Stimulated activated CD8-positive, alpha-beta memory T cell treated with anti-CD3 and anti-CD28 coated beads, Interleukin-7, amount 100 ng/mL, for 4 hours (primary cell): ENCODE results near the gene PDE4D.
"Not testable (repeated sequence)": the region's sequence is repeated elsewhere in the genome, so short reads cannot be mapped to it uniquely, and the experiment has no call there.

ENCODE experiments used
- DNase-seq, 2 donors: peaks; one replicate each; pipeline ENCODE4 v3.0.0-alpha.2; 2020; ENCODE audit warnings: low read depth in 2 of 2

Gene PDE4D

GRCh38 chr5:59608745-59609144, 284.8 kb downstream of the PDE4D start:
- no peak for DNase-seq

GRCh38 chr5:59607138-59607765, 286.3 kb downstream of the PDE4D start:
- DNase-seq: no peak

GRCh38 chr5:59605915-59606314, 287.6 kb downstream of the PDE4D start:
- DNase-seq: no peak

- DNase-seq: no peak
Observed at GRCh38 chr5:59604111-59604510, 289.4 kb downstream of the PDE4D start.

- no peak for DNase-seq
Observed at GRCh38 chr5:59600998-59601397, 292.5 kb downstream of the PDE4D start.

GRCh38 chr5:59600153-59600552, 293.4 kb downstream of the PDE4D start:
- DNase-seq: no peak

- DNase-seq: no peak
Observed at GRCh38 chr5:59599729-59600128, 293.8 kb downstream of the PDE4D start.

GRCh38 chr5:59598547-59598874, 295.0 kb downstream of the PDE4D start:
- no peak for DNase-seq

- no peak for DNase-seq
Observed at GRCh38 chr5:59597690-59598546, 295.6 kb downstream of the PDE4D start.

GRCh38 chr5:59596586-59597350, 296.8 kb downstream of the PDE4D start:
- no peak for DNase-seq

- not testable (repeated sequence) for DNase-seq
Observed at GRCh38 chr5:59594118-59594517, 299.4 kb downstream of the PDE4D start.

GRCh38 chr5:59593439-59594007, 300.0 kb downstream of the PDE4D start:
- no peak for DNase-seq

- no peak for DNase-seq
Observed at GRCh38 chr5:59592101-59592500, 301.4 kb downstream of the PDE4D start.

- DNase-seq: no peak
Observed at GRCh38 chr5:59591162-59591561, 302.4 kb downstream of the PDE4D start.

- DNase-seq: no peak
Observed at GRCh38 chr5:59588922-59589321, 304.6 kb downstream of the PDE4D start.

- no peak for DNase-seq
Observed at GRCh38 chr5:59587489-59588337, 305.8 kb downstream of the PDE4D start.

- DNase-seq: no peak
Observed at GRCh38 chr5:59586841-59587240, 306.7 kb downstream of the PDE4D start.

GRCh38 chr5:59584858-59585846, 308.4 kb downstream of the PDE4D start:
- no peak for DNase-seq

- no peak for DNase-seq
Observed at GRCh38 chr5:59583810-59584562, 309.5 kb downstream of the PDE4D start.
